ENCODE data around the gene EXD3.
"Not testable (repeated sequence)": the region's sequence is repeated elsewhere in the genome, so short reads cannot be mapped to it uniquely, and the experiment has no call there.

The EXD3 gene

DNA sequence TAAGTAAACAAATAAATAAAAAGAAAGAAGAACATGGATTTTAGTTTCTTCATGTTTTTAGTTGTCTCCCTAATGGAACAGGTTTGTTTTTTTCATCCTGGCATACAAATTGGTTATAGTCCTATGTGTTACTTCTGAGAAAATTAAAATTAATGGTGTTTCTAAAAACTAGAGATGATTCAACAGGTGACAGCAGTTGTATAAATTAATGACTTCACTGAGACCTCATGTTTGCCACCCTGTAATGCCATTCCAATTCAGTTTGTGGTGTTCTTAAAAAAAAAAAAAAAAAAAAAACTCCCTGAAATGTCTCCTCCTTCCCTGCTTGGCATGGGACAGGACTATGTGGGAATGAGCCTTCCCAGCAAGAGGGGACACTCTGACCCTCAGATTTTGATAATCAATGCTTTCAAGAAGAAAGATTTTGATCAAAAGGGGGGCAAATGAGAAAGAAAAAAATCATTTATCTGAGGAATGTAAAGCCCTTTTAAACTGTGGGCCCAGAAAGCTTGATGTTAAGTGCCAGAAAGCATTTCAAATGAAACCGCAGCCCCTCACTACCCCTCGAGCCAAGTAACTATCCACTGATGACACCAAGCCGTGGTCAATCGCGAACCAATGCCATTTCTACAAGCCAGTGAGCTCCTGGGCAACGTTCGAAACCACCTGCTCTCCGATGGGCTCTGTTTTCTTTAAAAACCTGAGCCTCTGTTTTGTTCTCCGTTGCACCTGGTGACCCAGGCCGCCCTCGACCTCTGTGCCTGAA is 941 bp downstream of the EXD3 start:
- no peaks in the 10 kb centered on the region for H3K36me3 ChIP-seq (ENCODE audit: insufficient read depth, low read length)
- no peaks in the 10 kb centered on the region for H3K27me3 ChIP-seq (ENCODE audit: control insufficient read depth in 1 of 2, insufficient read depth in 2 of 2, low read length in 2 of 2)
- peaks cover 10% of the 10 kb centered on the region for H3K4me1 ChIP-seq (ENCODE audit: insufficient read depth, low read length)
- H3K27ac ChIP-seq (ENCODE audit: low read depth, low read length), result no peak overlapping the region
- peak overlapping the region; percentile 51 to 83 for H3K4me3 ChIP-seq (ENCODE audit: low read depth in 1 of 2, low read length in 2 of 2)
- H3K9ac ChIP-seq (ENCODE audit: low read length), result peak overlapping the region; percentile 53
- no peaks in the 10 kb centered on the region for H3K9me3 ChIP-seq (ENCODE audit: low read length)

- Histone ChIP-seq H3K27me3 (ENCODE audit: control insufficient read depth in 1 of 2, insufficient read depth in 2 of 2, low read length in 2 of 2) (no peaks in the 10 kb centered on the region), H3K9me3 (ENCODE audit: low read length) (no peaks in the 10 kb centered on the region), H3K36me3 (ENCODE audit: insufficient read depth, low read length) (no peaks in the 10 kb centered on the region), H3K9ac (ENCODE audit: low read length) (no peak overlapping the region), H3K4me3 (ENCODE audit: low read depth in 1 of 2, low read length in 2 of 2) (peak overlapping the region in 1 of 2 donors; percentile 27), H3K27ac (ENCODE audit: low read depth, low read length) (no peak overlapping the region), H3K4me1 (ENCODE audit: insufficient read depth, low read length) (peaks cover 9% of the 10 kb centered on the region)
Measured at GRCh38 chr9:137417161-137418021, 5.6 kb downstream of the EXD3 start.

- no peaks in the 10 kb centered on the region for H3K36me3 ChIP-seq (ENCODE audit: insufficient read depth, low read length)
- H3K9ac ChIP-seq (ENCODE audit: low read length), result no peak overlapping the region
- peaks cover 2% of the 10 kb centered on the region for H3K4me1 ChIP-seq (ENCODE audit: insufficient read depth, low read length)
- no peaks in the 10 kb centered on the region for H3K27me3 ChIP-seq (ENCODE audit: control insufficient read depth in 1 of 2, insufficient read depth in 2 of 2, low read length in 2 of 2)
- H3K27ac ChIP-seq (ENCODE audit: low read depth, low read length), result no peak overlapping the region
- no peak overlapping the region for H3K4me3 ChIP-seq (ENCODE audit: low read depth in 1 of 2, low read length in 2 of 2)
- no peaks in the 10 kb centered on the region for H3K9me3 ChIP-seq (ENCODE audit: low read length)
Measured at GRCh38 chr9:137416563-137417151, 6.3 kb downstream of the EXD3 start.

DNA sequence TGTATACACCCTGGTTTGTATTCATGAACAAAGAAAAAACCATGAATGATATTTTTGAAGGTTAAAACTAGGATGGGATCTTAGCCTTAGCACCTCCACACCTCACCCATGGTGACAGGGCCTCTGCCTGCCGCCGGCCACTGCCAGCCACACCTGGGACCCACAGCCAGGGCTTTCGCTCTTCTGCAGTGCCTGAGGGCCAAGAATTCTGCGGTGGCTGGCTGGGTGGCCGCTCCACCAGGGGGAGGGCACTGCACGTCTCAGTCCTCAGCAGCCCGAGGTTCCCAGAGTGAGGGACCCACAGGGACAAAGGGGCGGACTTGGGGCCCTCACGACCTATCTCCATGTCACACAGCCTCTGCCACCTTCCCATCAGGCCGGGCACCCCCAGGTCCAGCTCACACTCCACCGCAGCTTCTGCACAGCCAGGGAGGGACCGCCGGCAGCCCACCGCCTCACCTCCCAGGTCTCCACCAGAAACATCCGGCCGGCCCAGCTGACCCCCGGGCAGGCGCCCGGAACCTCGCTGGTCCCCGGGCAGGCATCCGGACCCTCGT is 6.9 kb downstream of the EXD3 start:
- H3K27me3 ChIP-seq (ENCODE audit: control insufficient read depth in 1 of 2, insufficient read depth in 2 of 2, low read length in 2 of 2), result no peaks in the 10 kb centered on the region
- no peak overlapping the region for H3K4me3 ChIP-seq (ENCODE audit: low read depth in 1 of 2, low read length in 2 of 2)
- no peak overlapping the region for H3K27ac ChIP-seq (ENCODE audit: low read depth, low read length)
- no peaks in the 10 kb centered on the region for H3K4me1 ChIP-seq (ENCODE audit: insufficient read depth, low read length)
- no peaks in the 10 kb centered on the region for H3K36me3 ChIP-seq (ENCODE audit: insufficient read depth, low read length)
- H3K9me3 ChIP-seq (ENCODE audit: low read length), result no peaks in the 10 kb centered on the region
- no peak overlapping the region for H3K9ac ChIP-seq (ENCODE audit: low read length)

GRCh38 chr9:137415451-137415850 is 7.5 kb downstream of the EXD3 start:
- H3K9me3 ChIP-seq (ENCODE audit: low read length), result no peaks in the 10 kb centered on the region
- no peaks in the 10 kb centered on the region for H3K4me1 ChIP-seq (ENCODE audit: insufficient read depth, low read length)
- H3K9ac ChIP-seq (ENCODE audit: low read length), result no peak overlapping the region
- no peaks in the 10 kb centered on the region for H3K27me3 ChIP-seq (ENCODE audit: control insufficient read depth in 1 of 2, insufficient read depth in 2 of 2, low read length in 2 of 2)
- H3K36me3 ChIP-seq (ENCODE audit: insufficient read depth, low read length), result no peaks in the 10 kb centered on the region
- no peak overlapping the region for H3K4me3 ChIP-seq (ENCODE audit: low read depth in 1 of 2, low read length in 2 of 2)
- H3K27ac ChIP-seq (ENCODE audit: low read depth, low read length), result no peak overlapping the region

GRCh38 chr9:137412431-137412830 is 10.5 kb downstream of the EXD3 start:
- Histone ChIP-seq H3K27me3 (ENCODE audit: control insufficient read depth in 1 of 2, insufficient read depth in 2 of 2, low read length in 2 of 2) (no peaks in the 10 kb centered on the region), H3K9me3 (ENCODE audit: low read length) (no peaks in the 10 kb centered on the region), H3K9ac (ENCODE audit: low read length) (no peak overlapping the region), H3K4me1 (ENCODE audit: insufficient read depth, low read length) (no peaks in the 10 kb centered on the region), H3K4me3 (ENCODE audit: low read depth in 1 of 2, low read length in 2 of 2) (no peak overlapping the region), H3K36me3 (ENCODE audit: insufficient read depth, low read length) (no peaks in the 10 kb centered on the region), H3K27ac (ENCODE audit: low read depth, low read length) (no peak overlapping the region)

DNA sequence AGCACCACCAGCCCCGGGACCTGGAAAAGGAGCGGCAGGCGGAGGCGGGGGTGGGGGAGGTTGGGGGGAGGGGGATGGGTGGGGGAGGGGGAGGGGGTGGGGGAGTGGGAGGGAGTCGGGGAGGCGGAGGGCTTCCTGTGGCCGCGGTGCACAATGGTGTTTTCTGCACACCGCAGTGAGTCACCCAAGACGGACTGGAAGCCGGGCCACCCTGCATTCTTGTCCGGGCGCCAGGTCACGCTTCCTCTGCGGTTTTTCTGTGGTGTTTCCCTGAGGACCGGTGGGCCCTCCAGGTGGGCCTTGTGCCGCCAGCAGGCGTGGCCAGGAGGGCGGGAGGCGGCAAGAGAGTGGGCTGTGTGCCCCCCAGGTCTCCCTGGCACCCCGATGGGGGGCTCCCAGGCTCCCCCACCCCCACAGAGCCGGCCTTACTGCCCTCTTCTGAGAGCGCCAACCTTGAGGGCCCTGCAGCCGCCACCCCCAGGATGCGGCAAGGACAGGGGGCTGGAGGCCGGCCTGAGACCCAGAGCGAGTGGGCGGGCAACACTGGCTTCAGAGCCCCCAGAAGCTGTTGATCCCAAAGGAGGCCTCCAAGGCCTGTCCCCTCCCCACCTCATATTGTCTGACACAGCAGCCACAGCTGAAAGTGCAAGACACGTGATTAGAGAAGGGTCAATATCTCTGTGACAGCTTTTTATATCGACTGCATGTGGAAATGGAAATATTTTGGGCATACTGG is 11.1 kb downstream of the EXD3 start:
- H3K27me3 ChIP-seq (ENCODE audit: control insufficient read depth in 1 of 2, insufficient read depth in 2 of 2, low read length in 2 of 2), result no peaks in the 10 kb centered on the region

GRCh38 chr9:137411260-137411644 is 11.7 kb downstream of the EXD3 start:
- no peaks in the 10 kb centered on the region for H3K36me3 ChIP-seq (ENCODE audit: insufficient read depth, low read length)
- H3K27ac ChIP-seq (ENCODE audit: low read depth, low read length), result no peak overlapping the region
- no peaks in the 10 kb centered on the region for H3K4me1 ChIP-seq (ENCODE audit: insufficient read depth, low read length)
- peaks cover 0 to 4% of the 10 kb centered on the region in 2 donors for H3K27me3 ChIP-seq (ENCODE audit: control insufficient read depth in 1 of 2, insufficient read depth in 2 of 2, low read length in 2 of 2)
- H3K4me3 ChIP-seq (ENCODE audit: low read depth in 1 of 2, low read length in 2 of 2), result no peak overlapping the region
- no peak overlapping the region for H3K9ac ChIP-seq (ENCODE audit: low read length)
- H3K9me3 ChIP-seq (ENCODE audit: low read length), result no peaks in the 10 kb centered on the region

More for the DNA sequence above, 11.1 kb downstream of the EXD3 start:
- no peak overlapping the region for H3K27ac ChIP-seq (ENCODE audit: low read depth, low read length)
- no peaks in the 10 kb centered on the region for H3K36me3 ChIP-seq (ENCODE audit: insufficient read depth, low read length)
- H3K4me1 ChIP-seq (ENCODE audit: insufficient read depth, low read length), result no peaks in the 10 kb centered on the region
- no peak overlapping the region for H3K4me3 ChIP-seq (ENCODE audit: low read depth in 1 of 2, low read length in 2 of 2)
- H3K9ac ChIP-seq (ENCODE audit: low read length), result no peak overlapping the region
- H3K9me3 ChIP-seq (ENCODE audit: low read length), result no peaks in the 10 kb centered on the region

DNA sequence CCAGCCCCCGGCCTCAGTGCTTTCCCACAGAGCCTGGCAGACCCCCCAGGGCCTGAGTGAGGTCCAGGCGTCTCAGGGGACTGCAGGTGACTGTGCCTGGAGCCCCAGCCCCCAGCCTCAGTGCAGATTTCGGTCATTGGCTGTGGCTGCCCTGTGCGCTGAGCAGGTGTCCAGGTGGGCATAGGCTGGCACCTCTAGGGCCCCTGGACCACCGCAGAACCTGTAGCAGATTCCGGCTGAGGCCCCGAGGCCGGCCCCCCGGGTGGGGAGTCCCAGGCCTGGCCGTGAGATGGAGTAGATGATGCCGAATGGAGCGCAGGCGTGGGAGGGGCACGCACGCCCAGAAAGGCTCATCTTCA is 12.1 kb downstream of the EXD3 start:
- H3K4me1 ChIP-seq (ENCODE audit: insufficient read depth, low read length), result no peaks in the 10 kb centered on the region
- no peak overlapping the region for H3K27ac ChIP-seq (ENCODE audit: low read depth, low read length)
- H3K9me3 ChIP-seq (ENCODE audit: low read length), result no peaks in the 10 kb centered on the region
- no peak overlapping the region for H3K4me3 ChIP-seq (ENCODE audit: low read depth in 1 of 2, low read length in 2 of 2)
- no peaks in the 10 kb centered on the region for H3K36me3 ChIP-seq (ENCODE audit: insufficient read depth, low read length)
- no peak overlapping the region for H3K9ac ChIP-seq (ENCODE audit: low read length)
- H3K27me3 ChIP-seq (ENCODE audit: control insufficient read depth in 1 of 2, insufficient read depth in 2 of 2, low read length in 2 of 2), result peaks cover 0 to 7% of the 10 kb centered on the region in 2 donors

- H3K36me3 ChIP-seq (ENCODE audit: insufficient read depth, low read length); H3K9me3 ChIP-seq (ENCODE audit: low read length); H3K4me3 ChIP-seq (ENCODE audit: low read depth in 1 of 2, low read length in 2 of 2); H3K27ac ChIP-seq (ENCODE audit: low read depth, low read length); H3K27me3 ChIP-seq (ENCODE audit: control insufficient read depth in 1 of 2, insufficient read depth in 2 of 2, low read length in 2 of 2); H3K9ac ChIP-seq (ENCODE audit: low read length); H3K4me1 ChIP-seq (ENCODE audit: insufficient read depth, low read length): not testable (repeated sequence)
Measured at GRCh38 chr9:137410236-137410890, 12.6 kb downstream of the EXD3 start.
